Neural cell (in vitro differentiated cells): ENCODE results near the gene ADAP1. TPM values are rescaled to one million over a fixed set of nuclear protein-coding genes. Genes with fewer than 3 reads are reported as not detected.

Experiments
- H2AFZ ChIP-seq: fragments of 200-600, 300-800 bp; sonication (generic), shearing (Covaris generic); 2 replicates; pipeline ENCODE4 v1.6.0; 2014; ENCODE audit warnings: low read depth, mild to moderate bottlenecking, antibody characterized with exemption, low read length, moderate library complexity
- H3F3A ChIP-seq: fragments of 200-600 bp; shearing (Covaris generic); 2 replicates; pipeline ENCODE4 v1.6.1; 2016; ENCODE audit warnings: mild to moderate bottlenecking, moderate library complexity, mixed read lengths, antibody characterized with exemption, low read length; ENCODE audit not compliant: insufficient read depth, poor library complexity, severe bottlenecking
- H3K27ac ChIP-seq: fragments of 200-600, 300-800 bp; sonication (generic), shearing (Covaris generic); 2 replicates; pipeline ENCODE4 v1.5.1; 2014; ENCODE audit warnings: mild to moderate bottlenecking, low read length, moderate library complexity
- H3K27me3 ChIP-seq: fragments of 300-800, 200-600 bp; sonication (generic), shearing (Covaris generic); 2 replicates; pipeline ENCODE4 v1.6.0; 2014; ENCODE audit warnings: mild to moderate bottlenecking, low read depth, low read length, moderate library complexity; ENCODE audit not compliant: insufficient read depth
- H3K36me3 ChIP-seq: fragments of 300-800, 200-600 bp; sonication (generic), shearing (Covaris generic); 2 replicates; pipeline ENCODE4 v1.5.1; 2014; ENCODE audit warnings: mild to moderate bottlenecking, antibody characterized with exemption, low read length, moderate library complexity; ENCODE audit not compliant: insufficient read depth
- H3K4me2 ChIP-seq: fragments of 300-800, 200-600 bp; sonication (generic), shearing (Covaris generic); 2 replicates; pipeline ENCODE4 v1.6.0; 2014; ENCODE audit warnings: mild to moderate bottlenecking, low read length
- H3K4me3 ChIP-seq: fragments of 300-800, 200-600 bp; sonication (generic), shearing (Covaris generic); 2 replicates; pipeline ENCODE4 v1.5.1; 2014; ENCODE audit warnings: mild to moderate bottlenecking, low read length, moderate library complexity
- H3K79me2 ChIP-seq: fragments of 200-600 bp; shearing (Covaris generic); replicated peaks from 2 replicates; pipeline ENCODE4 v1.6.0; 2014; ENCODE audit warnings: mild to moderate bottlenecking, low read length, moderate library complexity; ENCODE audit not compliant: insufficient read depth
- H3K9ac ChIP-seq: fragments of 300-800, 200-600 bp; sonication (generic), shearing (Covaris generic); 2 replicates; pipeline ENCODE4 v1.6.1; 2016; ENCODE audit warnings: mild to moderate bottlenecking, low read length, mixed read lengths
- H3K9me2 ChIP-seq: fragments of 200-600 bp; shearing (Covaris generic); 2 replicates; pipeline ENCODE4 v1.6.1; 2016; ENCODE audit warnings: mild to moderate bottlenecking, low read length, mixed read lengths; ENCODE audit not compliant: insufficient read depth
- H3K9me3 ChIP-seq: fragments of 200-600, 300-800 bp; sonication (generic), shearing (Covaris generic); 2 replicates; pipeline ENCODE4 v1.6.1; 2016; ENCODE audit warnings: mild to moderate bottlenecking, mixed run types, low read length, moderate library complexity, mixed read lengths
- H4K20me1 ChIP-seq: fragments of 200-600 bp; shearing (Covaris generic); 2 replicates; pipeline ENCODE4 v1.6.1; 2016; ENCODE audit warnings: mild to moderate bottlenecking, mixed run types; ENCODE audit not compliant: insufficient read depth
- CTCF ChIP-seq: fragments of 450-650 bp; IDR thresholded peaks from 2 replicates; pipeline ENCODE4 v1.5.1; 2014; ENCODE audit warnings: antibody characterized with exemption, mild to moderate bottlenecking, moderate library complexity; ENCODE audit not compliant: poor library complexity, severe bottlenecking
- EP300 ChIP-seq: fragments of 450-650 bp; conservative IDR thresholded peaks from 2 replicates; pipeline ENCODE4 v1.6.1; 2014; ENCODE audit warnings: antibody characterized with exemption, mild to moderate bottlenecking, moderate library complexity; ENCODE audit not compliant: poor library complexity, severe bottlenecking
- EZH2 ChIP-seq: fragments of 200-600, 300-800 bp; shearing (Covaris generic), sonication (generic); IDR thresholded peaks from 2 replicates; pipeline ENCODE4 v1.6.1; 2014; ENCODE audit warnings: antibody characterized with exemption, low read length, borderline replicate concordance, mild to moderate bottlenecking; ENCODE audit not compliant: insufficient read depth, poor library complexity, severe bottlenecking
- MXI1 ChIP-seq: fragments of 450-650 bp; conservative IDR thresholded peaks from 2 replicates; pipeline ENCODE4 v1.6.1; 2014; ENCODE audit warnings: antibody characterized with exemption, mild to moderate bottlenecking; ENCODE audit not compliant: poor library complexity, severe bottlenecking
- POLR2AphosphoS5 ChIP-seq: IDR thresholded peaks from 2 replicates; pipeline ENCODE4 v1.6.1; 2012
- RAD21 ChIP-seq: fragments of 450-650 bp; conservative IDR thresholded peaks from 2 replicates; pipeline ENCODE4 v1.6.1; 2014; ENCODE audit warnings: antibody characterized with exemption, mild to moderate bottlenecking, moderate library complexity
- REST ChIP-seq: IDR thresholded peaks from 2 replicates; pipeline ENCODE4 v1.6.1; 2012; ENCODE audit warnings: borderline replicate concordance
- SMC3 ChIP-seq: fragments of 450-650 bp; conservative IDR thresholded peaks from 2 replicates; pipeline ENCODE4 v1.6.1; 2014; ENCODE audit warnings: antibody characterized with exemption, mild to moderate bottlenecking, moderate library complexity; ENCODE audit not compliant: poor library complexity
- TAF1 ChIP-seq: IDR thresholded peaks from 2 replicates; pipeline ENCODE4 v1.6.1; 2012; ENCODE audit warnings: low read depth
- polyA plus RNA-seq: library from polyadenylated mRNA; depleted of rRNA; stranded (reverse); fragments of >200 nt; gene quantifications from 2 replicates; pipeline ENCODE4 v1.2.3, GENCODE V29; 2014

Gene ADAP1
- polyA plus RNA-seq, 1 donor from 2014 or later: 76.8 TPM

DNA sequence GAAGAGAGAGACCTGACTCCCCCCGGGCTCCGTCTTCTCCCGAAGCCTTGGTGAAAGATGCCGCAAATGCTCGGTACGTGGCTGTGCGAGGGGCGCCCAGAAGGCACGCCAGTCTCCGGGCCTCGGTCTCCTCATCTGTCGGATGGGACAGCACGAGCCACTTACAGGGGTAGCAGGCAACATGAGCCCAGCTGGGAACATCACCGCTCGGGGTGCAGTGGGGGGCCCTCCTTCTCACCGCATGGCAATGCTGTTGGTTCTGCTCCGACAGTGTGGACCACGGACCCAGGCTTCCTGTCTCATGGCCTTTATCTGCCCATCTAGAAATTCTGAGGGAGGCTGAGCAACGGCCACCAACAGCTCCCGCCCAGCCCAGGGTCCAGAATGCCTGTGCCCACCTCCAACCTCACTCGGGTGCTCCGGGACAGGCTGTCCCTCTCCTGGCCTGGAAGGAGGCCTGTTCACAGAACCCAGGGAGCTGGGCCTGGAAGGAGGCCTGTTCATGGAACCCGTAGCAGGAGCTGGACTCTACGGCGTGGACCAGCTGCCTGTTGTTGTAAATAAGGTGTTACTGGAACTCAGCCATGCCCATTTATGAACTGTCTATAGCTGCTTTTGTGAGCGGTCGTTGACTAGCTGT lies 15.8 kb downstream of the ADAP1 start:
- no peaks in the 10 kb centered on the region for H3K36me3 ChIP-seq
- no peaks in the 10 kb centered on the region for H4K20me1 ChIP-seq
- H3K27ac ChIP-seq: no peak overlapping the region
- H3K9ac ChIP-seq: no peak overlapping the region
- no peaks in the 10 kb centered on the region for H3F3A ChIP-seq
- TF ChIP-seq TAF1 (no peak), POLR2AphosphoS5 (no peak), CTCF (no peak), EZH2 (no peak), REST (no peak), EP300 (no peak)
- no peaks in the 10 kb centered on the region for H3K9me2 ChIP-seq
- H3K4me2 ChIP-seq: no peak overlapping the region
- no peak overlapping the region for H3K4me3 ChIP-seq
- H3K9me3 ChIP-seq: no peaks in the 10 kb centered on the region
- H2AFZ ChIP-seq: no peak overlapping the region
- H3K79me2 ChIP-seq: no peaks in the 10 kb centered on the region
- no peaks in the 10 kb centered on the region for H3K27me3 ChIP-seq

GRCh38 chr7:937856-938484 lies 16.5 kb downstream of the ADAP1 start:
- Histone ChIP-seq H3K27ac (no peak overlapping the region), H3K9ac (no peak overlapping the region), H3F3A (no peaks in the 10 kb centered on the region), H3K79me2 (no peaks in the 10 kb centered on the region), H3K9me3 (no peaks in the 10 kb centered on the region), H3K4me2 (no peak overlapping the region), H3K27me3 (no peaks in the 10 kb centered on the region), H2AFZ (no peak overlapping the region), H3K36me3 (no peaks in the 10 kb centered on the region), H3K4me3 (no peak overlapping the region), H3K9me2 (no peaks in the 10 kb centered on the region), H4K20me1 (no peaks in the 10 kb centered on the region)
- TF ChIP-seq EP300: no peak
- no peak for TF ChIP-seq POLR2AphosphoS5
- no peak for TF ChIP-seq TAF1
- TF ChIP-seq EZH2: no peak
- TF ChIP-seq MXI1: no peak
- TF ChIP-seq REST: no peak
- TF ChIP-seq RAD21: no peak
- no peak for TF ChIP-seq SMC3
- TF ChIP-seq CTCF: no peak
